Measurements from ENCODE around the gene ZDHHC11B.
A peak's percentile ranks its signal among the peaks of the same experiment; 100 is the strongest.
"Not testable (repeated sequence)": the region's sequence is repeated elsewhere in the genome, so short reads cannot be mapped to it uniquely, and the experiment has no call there.

ZDHHC11B gene

DNA sequence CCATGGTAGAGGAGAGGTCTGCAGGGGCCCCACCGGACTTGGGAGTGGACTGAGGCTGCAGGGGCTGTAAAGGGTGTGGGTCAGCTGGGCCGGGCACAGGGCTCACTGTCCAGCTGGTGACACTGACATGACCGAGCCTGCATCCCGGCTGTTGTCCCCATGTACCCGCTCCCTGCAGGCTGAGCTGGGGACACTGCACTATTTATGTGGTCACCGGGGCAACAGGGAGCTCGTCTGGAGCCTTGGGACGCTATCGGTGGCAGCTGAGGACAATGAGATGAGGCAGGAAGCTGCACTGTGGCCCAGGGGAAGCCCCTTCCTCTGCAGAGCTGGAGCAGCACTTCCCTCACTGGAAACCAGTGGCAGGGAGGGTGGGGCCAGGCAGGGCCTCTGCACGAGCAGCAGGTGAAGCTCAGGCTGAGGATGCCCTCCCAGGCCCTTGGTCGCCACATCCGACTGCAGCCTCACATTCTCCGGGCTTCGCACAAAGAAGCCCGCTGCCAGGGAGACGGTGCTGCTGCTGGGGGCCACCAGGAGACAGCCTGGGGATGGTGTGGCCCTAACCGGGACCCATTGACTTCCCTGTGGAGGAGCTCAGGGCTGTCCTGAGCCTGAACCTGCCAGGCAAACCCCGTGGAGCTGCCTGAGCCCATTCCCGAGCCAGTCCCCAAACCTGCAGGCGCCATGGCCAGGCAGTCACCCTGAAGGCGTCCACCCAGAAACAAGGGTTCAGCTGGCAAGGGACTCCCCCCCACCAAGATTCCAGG lies 26.4 kb downstream of the ZDHHC11B start:
- intact Hi-C loops (cut with DNase I), result loop anchor here (5.0 kb wide), 1 partner anchor 89 kb away; no protein-coding TSS in a partner anchor
- DNase-seq, result peak in 6 of 10 donors; percentile 37 to 83 (median 72)

DNA sequence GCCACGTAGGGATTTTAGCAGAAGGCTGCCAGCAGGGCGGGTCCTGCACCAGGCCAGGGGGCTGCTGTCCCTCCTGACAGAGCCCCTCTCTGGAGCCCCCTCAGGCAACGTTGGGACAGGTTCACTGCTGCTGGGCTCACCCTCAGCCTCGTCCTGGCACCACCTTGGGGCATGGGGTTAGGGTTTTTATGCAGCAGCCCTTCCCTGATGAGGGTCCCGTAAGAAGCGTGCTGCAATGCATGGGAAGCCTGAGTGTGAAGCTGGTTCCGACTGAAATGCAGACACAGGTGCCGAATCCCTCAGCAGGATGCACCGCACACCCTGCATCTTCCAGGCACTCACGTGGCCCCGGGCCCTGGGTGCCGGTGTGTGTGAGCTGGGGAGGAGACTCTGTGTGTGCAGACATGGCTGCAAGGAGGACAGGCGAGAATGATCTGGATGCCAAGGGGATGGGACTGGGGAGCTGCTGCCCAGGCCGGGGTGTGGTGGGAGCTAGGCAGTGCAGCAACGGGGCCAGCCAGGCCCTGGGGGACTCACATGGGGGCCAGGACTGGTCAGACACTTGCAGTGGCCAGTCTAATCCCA lies 27.1 kb downstream of the ZDHHC11B start:
- peak in 4 of 10 donors; percentile 28 to 80 (median 74) for DNase-seq
- intact Hi-C loops (cut with DNase I), result loop anchor here (5.0 kb wide), 1 partner anchor 90 kb away; no protein-coding TSS in a partner anchor

- intact Hi-C loops (cut with DNase I), result loop anchor here (5.0 kb wide), 1 partner anchor 90 kb away; no protein-coding TSS in a partner anchor
- peak in 4 of 10 donors; percentile 3 to 58 (median 30) for DNase-seq
These were observed 27.6 kb downstream of the ZDHHC11B start for GRCh38 chr5:756865-757345.

DNA sequence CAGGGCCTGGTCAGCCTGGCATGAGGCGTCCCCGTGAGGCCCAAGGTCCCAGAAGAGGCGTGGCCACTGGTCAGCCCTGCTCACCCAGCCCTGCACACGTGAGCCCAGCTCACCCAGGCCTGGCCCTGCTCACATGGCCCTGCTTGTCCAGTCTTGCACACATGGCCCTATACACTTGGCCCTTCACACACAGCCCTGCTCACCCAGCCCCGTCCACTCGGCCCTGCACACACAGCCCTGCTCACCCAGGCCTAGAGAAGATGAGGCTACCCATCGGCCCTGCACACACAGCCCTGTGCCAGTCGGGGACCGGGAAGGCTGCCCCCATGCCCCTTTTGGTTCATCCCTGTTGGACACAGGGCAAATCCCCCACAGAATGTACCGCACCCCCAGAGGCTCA lies 28.4 kb downstream of the ZDHHC11B start:
- intact Hi-C loops (cut with DNase I), result loop anchor here (5.0 kb wide), 1 partner anchor 91 kb away; no protein-coding TSS in a partner anchor
- peak in 5 of 10 donors; percentile 2 to 77 (median 66) for DNase-seq

DNA sequence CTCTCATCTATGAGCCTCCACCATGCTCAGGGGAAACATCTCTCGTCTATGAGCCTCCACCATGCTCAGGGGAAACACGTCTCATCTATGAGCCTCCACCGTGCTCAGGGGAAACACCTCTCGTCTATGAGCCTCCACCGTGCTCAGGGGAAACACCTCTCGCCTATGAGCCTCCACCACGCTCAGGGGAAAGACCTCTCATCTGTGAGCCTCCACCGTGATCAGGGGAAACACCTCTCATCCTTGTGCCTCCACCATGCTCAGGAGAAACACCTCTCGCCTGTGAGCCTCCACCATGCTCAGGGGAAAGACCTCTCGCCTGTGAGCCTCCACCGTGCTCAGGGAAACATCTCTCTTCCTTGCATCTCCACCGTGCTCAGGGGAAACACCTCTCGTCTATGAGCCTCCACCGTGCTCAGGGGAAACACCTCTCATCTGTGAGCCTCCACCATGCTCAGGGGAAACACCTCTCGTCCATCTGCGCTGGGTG lies 30.3 kb downstream of the ZDHHC11B start:
- intact Hi-C loops (cut with DNase I), result not testable (repeated sequence)
- peak in 2 of 10 donors; percentile 10 to 65 for DNase-seq

- peak in 4 of 10 donors; percentile 7 to 52 (median 21) for DNase-seq
- intact Hi-C loops (cut with DNase I), result not testable (repeated sequence)
These were observed 30.9 kb downstream of the ZDHHC11B start for GRCh38 chr5:753567-754142.

DNA sequence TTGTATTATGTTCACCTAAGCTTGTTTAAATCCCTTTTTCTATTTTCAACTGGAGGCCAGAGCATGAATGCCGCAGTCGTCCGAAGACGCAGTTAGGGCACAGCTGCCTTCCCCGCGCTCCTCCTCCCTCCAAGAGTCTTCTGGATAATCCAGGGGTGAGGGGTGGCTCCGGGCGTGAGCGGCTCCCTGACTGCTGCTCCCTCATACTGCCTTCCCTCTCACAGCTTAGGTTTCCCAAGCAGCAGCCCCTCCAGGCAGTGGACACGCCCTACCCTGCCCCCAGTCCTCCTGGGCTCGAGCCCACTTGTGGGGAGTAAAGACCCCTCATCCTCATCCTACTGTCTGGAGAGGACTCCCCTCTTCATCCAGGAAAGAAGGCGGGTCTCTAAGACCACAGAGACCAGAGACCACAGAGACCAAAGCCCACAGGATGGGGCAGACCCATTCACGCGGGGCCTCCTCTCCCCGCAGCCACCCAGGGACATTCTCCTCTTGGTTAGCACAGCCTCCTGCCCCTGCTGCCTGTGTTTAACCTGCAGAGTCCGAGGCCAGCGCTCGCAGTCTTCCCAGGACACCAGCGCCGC lies 31.9 kb downstream of the ZDHHC11B start:
- DNase-seq, result peak in 1 of 10 donors; percentile 19
- intact Hi-C loops (cut with DNase I), result not testable (repeated sequence)

DNA sequence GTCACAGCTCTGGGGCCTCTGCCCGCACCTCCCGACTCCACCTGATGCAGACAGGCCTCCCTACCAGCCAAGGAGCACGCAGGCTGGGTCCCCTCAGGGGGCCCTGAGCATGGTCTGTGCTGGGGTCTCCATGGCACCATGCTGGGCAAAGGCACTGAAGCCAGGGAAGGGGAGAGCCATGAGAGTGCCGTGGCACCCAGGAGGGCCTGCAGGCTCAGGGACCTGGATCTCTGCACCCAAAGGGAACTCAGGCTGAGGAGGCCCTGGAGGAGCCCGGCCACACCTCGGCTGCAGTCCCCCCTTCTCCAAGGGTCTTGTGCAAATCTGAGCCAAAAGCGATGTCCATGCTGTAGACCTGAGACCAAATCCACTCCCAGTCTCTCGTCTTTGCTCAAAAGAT lies 32.5 kb downstream of the ZDHHC11B start:
- peak in 1 of 10 donors; percentile 9 for DNase-seq
- intact Hi-C loops (cut with DNase I), result not testable (repeated sequence)

DNA sequence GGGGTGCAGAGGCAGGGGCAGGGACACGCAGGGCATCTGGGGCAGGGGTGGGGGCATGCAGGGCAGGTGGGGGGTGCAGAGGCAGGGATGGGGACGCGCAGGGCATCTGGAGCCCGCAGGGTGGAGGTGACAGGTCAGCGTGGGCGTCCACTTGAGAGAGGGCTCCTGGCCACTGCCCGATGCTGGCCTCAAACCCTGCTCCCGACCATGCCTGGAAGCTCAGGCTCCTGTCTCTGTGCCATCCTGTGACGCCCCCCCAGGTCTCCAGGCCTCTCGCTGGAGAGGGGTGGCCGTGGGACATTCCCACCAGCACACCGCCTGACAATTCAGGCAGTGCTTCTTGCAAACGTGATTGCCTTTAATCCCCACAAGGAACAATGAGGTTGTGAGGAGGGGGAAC lies 33.0 kb downstream of the ZDHHC11B start:
- DNase-seq, result no peak
- intact Hi-C loops (cut with DNase I), result no loop called here

- intact Hi-C loops (cut with DNase I), result not testable (repeated sequence)
- DNase-seq, result peak in 2 of 10 donors; percentile 20 to 67
These were observed 34.3 kb downstream of the ZDHHC11B start for GRCh38 chr5:750226-750625.

DNA sequence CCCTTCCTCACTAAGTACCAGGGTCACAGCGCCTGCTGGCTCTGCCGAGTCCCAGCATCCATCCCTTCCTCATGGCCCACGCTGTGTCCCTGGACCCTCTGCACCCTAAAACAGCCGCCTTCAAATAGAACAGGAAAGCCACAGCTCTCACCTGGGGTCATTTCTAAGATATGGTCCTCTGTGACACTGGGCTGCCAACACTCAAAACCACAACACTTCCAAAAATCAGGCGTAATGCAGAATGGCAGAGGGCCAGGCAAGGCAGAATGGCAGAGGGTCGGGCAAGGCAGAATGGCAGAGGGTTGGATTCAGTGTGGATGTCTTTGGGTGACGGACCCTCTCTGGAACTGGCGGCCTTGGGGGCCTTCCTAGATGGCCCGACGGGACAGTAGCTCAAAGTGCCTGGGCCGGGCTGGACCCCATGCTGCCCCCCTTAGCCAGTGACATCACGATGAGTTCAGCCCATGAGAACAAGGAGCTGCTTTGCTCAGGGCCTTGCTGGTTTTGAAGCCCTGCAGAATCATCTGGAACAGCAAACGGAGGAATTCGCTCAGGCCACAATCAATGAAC lies 35.3 kb downstream of the ZDHHC11B start:
- peak in 4 of 10 donors; percentile 16 to 61 (median 35) for DNase-seq
- intact Hi-C loops (cut with DNase I), result no loop called here

DNA sequence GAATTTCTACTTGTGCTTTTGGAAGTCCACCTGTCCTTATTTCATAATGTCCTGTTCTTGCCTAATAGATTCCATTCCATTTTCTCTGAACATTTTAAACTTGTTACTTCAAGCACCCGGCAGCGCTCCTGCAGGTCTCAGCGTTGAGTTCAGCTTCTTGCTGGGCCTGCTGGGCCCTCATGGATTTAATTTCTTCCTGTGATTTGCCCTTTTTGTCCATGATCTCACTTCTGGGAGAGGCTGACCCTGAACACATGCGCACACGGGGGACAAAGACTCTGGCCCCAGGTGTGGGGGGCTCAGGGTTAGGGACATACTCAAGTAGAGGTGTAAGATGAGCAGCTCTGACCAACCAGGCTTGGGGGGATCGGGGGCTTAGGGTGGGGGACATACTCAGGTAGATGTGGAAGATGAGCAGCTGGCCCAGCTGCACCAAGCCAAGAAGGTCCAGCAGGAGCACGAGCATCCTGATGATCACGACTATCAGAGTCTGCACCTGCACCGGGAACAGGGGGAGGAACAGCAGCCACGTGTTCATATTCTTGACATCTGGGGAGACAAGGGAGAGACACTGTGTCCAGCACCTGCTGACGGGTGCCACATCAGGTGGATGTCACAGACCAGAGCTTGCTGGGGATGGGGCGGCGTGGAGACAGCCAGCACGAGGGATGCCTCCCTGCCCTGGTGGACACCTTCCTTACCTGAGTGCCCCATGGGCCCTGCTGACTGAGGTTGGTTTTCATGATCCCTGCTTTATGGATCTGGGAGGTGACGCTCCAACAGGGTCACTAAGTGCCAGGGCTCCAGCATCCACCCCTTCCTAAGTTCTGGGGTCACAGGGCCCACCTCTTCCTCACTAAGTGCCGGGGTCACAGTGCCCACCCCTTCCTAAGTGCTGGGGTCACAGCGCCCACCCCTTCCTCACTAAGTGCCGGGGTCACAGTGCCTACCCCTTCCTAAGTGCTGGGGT lies 36.2 kb downstream of the ZDHHC11B start:
- intact Hi-C loops (cut with DNase I), result not testable (repeated sequence)
- DNase-seq, result peak in 4 of 10 donors; percentile 12 to 66 (median 54)

DNA sequence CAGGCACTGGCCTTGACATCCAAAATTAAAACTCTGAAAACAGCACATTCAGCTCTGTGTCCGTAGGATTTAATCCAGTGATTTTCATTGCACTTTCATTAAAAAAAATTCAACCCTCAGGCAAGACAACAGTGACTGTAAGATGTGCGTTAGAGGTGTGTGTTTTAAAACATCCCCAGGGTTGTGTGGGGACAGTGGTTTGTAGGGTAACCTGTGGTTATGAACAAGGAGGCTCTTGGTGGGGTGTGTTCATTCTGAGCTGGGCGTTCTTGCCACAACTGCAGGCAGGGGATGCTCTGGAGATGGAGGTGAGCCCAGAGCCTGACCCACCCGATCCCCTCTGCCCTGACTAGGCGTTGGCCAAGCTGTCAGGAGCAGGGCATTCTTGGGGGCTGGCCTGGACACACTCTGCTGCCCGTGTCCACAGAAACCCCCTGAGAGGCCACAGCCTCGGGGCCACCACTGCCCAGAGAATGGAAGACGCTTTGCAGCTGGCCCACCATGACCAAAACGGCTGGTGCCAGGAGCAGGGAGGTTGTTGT lies 37.2 kb downstream of the ZDHHC11B start:
- DNase-seq, result peak in 1 of 10 donors; percentile 24
- intact Hi-C loops (cut with DNase I), result not testable (repeated sequence)

GRCh38 chr5:746258-746761 lies 38.2 kb downstream of the ZDHHC11B start:
- intact Hi-C loops (cut with DNase I), result no loop called here
- DNase-seq, result peak in 2 of 10 donors; percentile 80 to 86

GRCh38 chr5:745272-746142 lies 39.0 kb downstream of the ZDHHC11B start:
- DNase-seq, result peak in 2 of 10 donors; percentile 70 to 83
- intact Hi-C loops (cut with DNase I), result not testable (repeated sequence)

GRCh38 chr5:743696-744404 lies 40.7 kb downstream of the ZDHHC11B start:
- intact Hi-C loops (cut with DNase I), result not testable (repeated sequence)
- DNase-seq, result peak in 1 of 10 donors; percentile 57

DNA sequence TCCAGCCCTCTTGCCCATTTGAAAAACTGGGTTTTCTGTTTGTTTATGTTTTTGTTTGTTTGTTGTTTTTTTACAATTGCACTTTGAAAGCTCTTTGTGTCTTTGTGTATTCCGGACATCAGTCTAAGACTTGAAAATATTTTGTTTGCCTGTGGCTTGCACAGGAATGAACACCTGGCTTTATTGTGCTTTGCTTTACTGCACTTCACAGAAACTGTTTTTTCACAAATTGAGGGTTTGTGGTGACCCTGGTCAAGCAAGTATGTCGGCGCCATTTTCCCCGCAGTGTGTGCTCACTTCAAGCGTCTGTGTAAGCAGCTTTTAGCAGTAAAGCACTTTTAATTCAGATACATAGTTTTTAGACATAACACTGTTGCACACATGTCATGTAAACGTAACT lies 42.3 kb downstream of the ZDHHC11B start:
- intact Hi-C loops (cut with DNase I), result not testable (repeated sequence)
- peak in 1 of 10 donors; percentile 11 for DNase-seq
